HepG2 (cell line): Measurements from ENCODE around the gene GRIN2D.

ENCODE experiments used
- DZIP1 ChIP-seq: sonication (generic); formaldehyde crosslinking; IDR thresholded peaks from 2 replicates; pipeline ENCODE4 v1.5.0; 2020; ENCODE audit warnings: mild to moderate bottlenecking, missing genetic modification reagents
- HMGXB4 ChIP-seq, 2 experiments: sonication (generic) in 1 of 2; formaldehyde crosslinking in 1 of 2; IDR thresholded peaks; 2 replicates each; pipeline versions ENCODE4 v1.4.0 to v1.6.1; 2018 to 2020; ENCODE audit warnings: missing genetic modification reagents in 2 of 2, borderline replicate concordance in 1 of 2, low read depth in 1 of 2, mild to moderate bottlenecking in 1 of 2, missing biosample characterization in 1 of 2
- ISX ChIP-seq: sonication (generic); formaldehyde crosslinking; conservative IDR thresholded peaks from 2 replicates; pipeline ENCODE4 v1.5.0; 2020; ENCODE audit warnings: missing genetic modification reagents
- KIAA2018 ChIP-seq: sonication (generic); formaldehyde crosslinking; IDR thresholded peaks from 2 replicates; pipeline ENCODE4 v1.5.0; 2020; ENCODE audit warnings: mild to moderate bottlenecking, missing genetic modification reagents, borderline replicate concordance
- ZFP36L1 ChIP-seq: sonication (generic); formaldehyde crosslinking; IDR thresholded peaks from 2 replicates; pipeline ENCODE4 v1.8.0; 2022; ENCODE audit warnings: mild to moderate bottlenecking, missing genetic modification reagents, moderate library complexity
- ZNF800 ChIP-seq: sonication (generic); formaldehyde crosslinking; IDR thresholded peaks from 2 replicates; pipeline ENCODE4 v1.4.0; 2020; ENCODE audit warnings: missing genetic modification reagents

GRCh38 chr19:48370955-48371354 lies 22.5 kb upstream of the GRIN2D start:
- TF ChIP-seq ZFP36L1 (CRISPR knock-in tag) (no peak), ZNF800 (CRISPR knock-in tag) (no peak), KIAA2018 (CRISPR knock-in tag) (no peak), DZIP1 (CRISPR knock-in tag) (no peak), ISX (no peak), HMGXB4 (CRISPR knock-in tag; IDR thresholded peaks at IDR 0.05; ENCODE audit: borderline replicate concordance in 1 of 2, low read depth in 1 of 2) (no peak)
